NCI-H345 treated with DMSO at 0.1 percent for 48 hours (cell line): ENCODE data around the gene SLC7A14.
A peak's percentile ranks its signal among the peaks of the same experiment; 100 is the strongest.

ENCODE experiments used
- DNase-seq: peaks from one replicate; lab custom pipeline; 2025; ENCODE audit not compliant: unreplicated experiment; lab: John Stamatoyannopoulos, UW

SLC7A14 gene

GRCh38 chr3:170585937-170586310 lies at the start of gene SLC7A14:
TSS of gene SLC7A14 (minus strand) at chr3:170586075. CDS start at chr3:170526936, 59,139 bp downstream.
- peak; percentile 40 for DNase-seq

- DNase-seq = no peak
Measured at GRCh38 chr3:170635385-170635735, 49.5 kb upstream of the SLC7A14 start.

- DNase-seq = no peak
Measured at GRCh38 chr3:170634663-170635384, 48.9 kb upstream of the SLC7A14 start.

GRCh38 chr3:170633573-170633972 lies 47.7 kb upstream of the SLC7A14 start:
- DNase-seq = no peak

- DNase-seq = peak; percentile 15
Measured at GRCh38 chr3:170632780-170633179, 46.9 kb upstream of the SLC7A14 start.

GRCh38 chr3:170631755-170632488 lies 46.0 kb upstream of the SLC7A14 start:
- DNase-seq = no peak

GRCh38 chr3:170623524-170623923 lies 37.6 kb upstream of the SLC7A14 start:
- DNase-seq = no peak

- DNase-seq = peak; percentile 15
Measured at GRCh38 chr3:170622369-170623159, 36.7 kb upstream of the SLC7A14 start.

- no peak for DNase-seq
Measured at GRCh38 chr3:170621256-170621655, 35.4 kb upstream of the SLC7A14 start.

GRCh38 chr3:170614214-170614966 lies 28.5 kb upstream of the SLC7A14 start:
- no peak for DNase-seq

- no peak for DNase-seq
Measured at GRCh38 chr3:170611751-170612150, 25.9 kb upstream of the SLC7A14 start.

- no peak for DNase-seq
Measured at GRCh38 chr3:170610321-170610884, 24.5 kb upstream of the SLC7A14 start.

- no peak for DNase-seq
Measured at GRCh38 chr3:170608475-170608874, 22.6 kb upstream of the SLC7A14 start.

- DNase-seq = no peak
Measured at GRCh38 chr3:170606675-170607074, 20.8 kb upstream of the SLC7A14 start.

- DNase-seq = peak; percentile 9
Measured at GRCh38 chr3:170605490-170605889, 19.6 kb upstream of the SLC7A14 start.

GRCh38 chr3:170603770-170604510 lies 18.1 kb upstream of the SLC7A14 start:
- DNase-seq = no peak

GRCh38 chr3:170602556-170602955 lies 16.7 kb upstream of the SLC7A14 start:
- DNase-seq = no peak

- no peak for DNase-seq
Measured at GRCh38 chr3:170600005-170600624, 14.2 kb upstream of the SLC7A14 start.

GRCh38 chr3:170599091-170599490 lies 13.2 kb upstream of the SLC7A14 start:
- DNase-seq = no peak

GRCh38 chr3:170598091-170598502 lies 12.2 kb upstream of the SLC7A14 start:
- no peak for DNase-seq
